HG02973 (cell line): ENCODE data around the gene ZNHIT2.
A peak's percentile ranks its signal among the peaks of the same experiment; 100 is the strongest.
"Not testable (repeated sequence)": the region's sequence is repeated elsewhere in the genome, so short reads cannot be mapped to it uniquely, and the experiment has no call there.

Experiments used
- ATAC-seq: cut with Tn5 transposase; IDR thresholded peaks from one replicate; pipeline ENCODE4 v1.9.1; 2021; ENCODE audit warnings: moderate library complexity; ENCODE audit not compliant: unreplicated experiment

Gene ZNHIT2

GRCh38 chr11:65117206-65118096 lies at the start of gene ZNHIT2:
Gene ZNHIT2 (minus strand): TSS chr11:65117701. CDS start chr11:65117653, 48 bp downstream.
- peak; percentile 48 for ATAC-seq

DNA sequence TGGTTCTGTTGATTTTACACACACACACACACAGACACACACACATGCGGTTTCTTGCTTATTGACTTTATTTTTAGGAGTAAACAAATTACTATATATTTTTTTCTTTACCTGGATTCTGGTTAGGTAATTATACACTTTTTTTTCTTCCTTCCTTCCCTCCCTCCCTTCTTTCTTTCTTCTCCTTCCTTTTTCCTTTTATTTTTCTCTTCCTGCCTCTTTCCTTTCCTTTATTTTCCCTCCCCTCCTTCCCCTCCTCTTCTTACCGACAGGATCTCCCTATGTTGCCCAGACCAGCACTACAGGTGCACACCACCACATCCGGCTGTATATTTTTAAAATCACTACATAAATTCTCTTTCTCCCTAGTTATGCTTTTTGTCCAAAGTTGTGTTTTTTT lies 49.4 kb upstream of the ZNHIT2 start:
- ATAC-seq, result no peak

- ATAC-seq, result no peak
These were observed 48.2 kb upstream of the ZNHIT2 start for GRCh38 chr11:65165410-65166317.

DNA sequence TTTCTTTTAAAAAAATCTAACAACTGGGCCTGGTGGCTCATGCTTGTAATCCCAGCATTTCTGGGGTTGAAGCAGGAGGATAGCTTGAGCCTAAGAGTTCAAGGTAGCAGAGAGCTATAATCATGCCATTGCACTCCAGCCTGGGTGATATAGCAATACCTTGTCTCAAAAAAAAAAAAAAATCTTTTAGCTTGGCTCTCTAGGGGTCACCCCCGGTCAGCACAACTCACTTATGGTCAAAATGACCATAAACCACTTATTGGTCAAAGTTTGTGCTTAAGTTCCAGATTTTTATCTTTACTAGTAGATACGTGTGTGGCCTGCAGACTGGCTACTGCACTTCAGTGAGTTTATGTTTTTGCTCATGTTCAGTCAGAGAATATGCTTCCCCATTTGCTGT lies 46.2 kb upstream of the ZNHIT2 start:
- ATAC-seq, result no peak

GRCh38 chr11:65160643-65161042 lies 43.1 kb upstream of the ZNHIT2 start:
- no peak for ATAC-seq

- ATAC-seq, result peak; percentile 60
These were observed 41.5 kb upstream of the ZNHIT2 start for GRCh38 chr11:65159012-65159411.

- no peak for ATAC-seq
These were observed 39.8 kb upstream of the ZNHIT2 start for GRCh38 chr11:65157336-65157735.

DNA sequence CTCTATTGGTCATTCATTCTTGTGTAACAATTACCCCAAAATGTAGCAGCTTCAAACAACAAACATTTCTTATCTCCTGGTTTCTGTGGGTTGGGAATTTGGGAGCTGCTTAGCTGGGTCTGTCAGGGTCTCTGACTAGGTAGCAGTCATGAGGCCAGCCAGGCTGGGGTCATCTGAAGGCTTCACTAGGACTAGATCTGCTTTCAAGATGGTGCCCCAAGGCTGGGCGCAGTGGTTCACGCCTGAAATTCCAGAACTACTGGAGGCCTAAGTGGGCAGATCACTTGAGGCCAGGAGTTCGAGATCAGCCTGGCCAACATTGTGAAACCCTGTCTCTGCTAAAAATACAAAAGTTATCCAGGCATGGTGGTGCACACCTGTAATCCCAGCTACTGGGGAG lies 39.4 kb upstream of the ZNHIT2 start:
- ATAC-seq, result no peak

GRCh38 chr11:65156256-65156655 lies 38.8 kb upstream of the ZNHIT2 start:
- ATAC-seq, result no peak

DNA sequence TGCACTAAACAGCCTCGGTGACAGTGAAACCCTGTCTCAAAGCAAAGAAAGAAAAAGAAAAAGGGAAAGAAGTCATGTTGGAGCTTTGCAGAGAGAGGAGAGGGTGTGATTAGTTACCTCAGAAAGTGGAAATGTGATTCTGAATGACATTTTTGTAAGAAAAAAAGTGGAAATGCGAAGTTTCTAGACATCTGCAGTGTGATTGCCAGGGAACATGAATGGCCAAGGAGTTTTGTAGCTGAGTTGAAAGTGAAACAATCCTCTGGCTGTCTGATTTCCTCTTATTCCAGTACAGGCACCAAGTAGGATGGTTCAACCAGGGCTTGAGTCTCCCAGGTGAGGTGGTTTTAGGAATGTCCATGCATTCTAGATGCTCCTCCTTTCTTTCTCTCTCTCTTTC lies 34.6 kb upstream of the ZNHIT2 start:
- no peak for ATAC-seq

DNA sequence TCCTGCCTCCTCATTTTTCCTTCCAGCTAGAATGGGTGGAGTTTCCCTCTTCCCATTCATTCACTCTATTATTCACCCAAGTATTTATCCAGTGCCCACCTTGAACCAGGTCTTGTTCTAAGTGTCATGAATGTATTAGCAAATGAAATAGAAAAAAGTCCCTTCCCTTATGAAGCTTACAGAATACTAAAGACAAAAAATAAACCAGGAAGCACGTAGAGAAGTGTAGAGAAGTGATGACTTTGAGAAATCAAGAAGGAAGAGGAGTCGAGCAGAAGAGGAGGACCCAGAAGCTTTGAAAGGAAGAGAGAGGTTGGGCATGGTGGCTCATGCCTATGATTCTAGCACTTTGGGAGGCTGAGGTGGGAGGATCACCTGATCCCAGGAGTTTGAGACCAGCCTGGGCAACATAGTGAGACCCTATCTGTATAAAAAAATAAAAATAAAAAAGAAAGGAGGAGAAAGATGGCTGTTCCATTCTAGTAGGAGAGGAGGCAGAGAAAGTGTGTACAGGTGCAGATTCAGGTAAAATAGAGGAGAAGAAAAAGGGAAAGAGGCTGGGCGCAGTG lies 33.9 kb upstream of the ZNHIT2 start:
- no peak for ATAC-seq

DNA sequence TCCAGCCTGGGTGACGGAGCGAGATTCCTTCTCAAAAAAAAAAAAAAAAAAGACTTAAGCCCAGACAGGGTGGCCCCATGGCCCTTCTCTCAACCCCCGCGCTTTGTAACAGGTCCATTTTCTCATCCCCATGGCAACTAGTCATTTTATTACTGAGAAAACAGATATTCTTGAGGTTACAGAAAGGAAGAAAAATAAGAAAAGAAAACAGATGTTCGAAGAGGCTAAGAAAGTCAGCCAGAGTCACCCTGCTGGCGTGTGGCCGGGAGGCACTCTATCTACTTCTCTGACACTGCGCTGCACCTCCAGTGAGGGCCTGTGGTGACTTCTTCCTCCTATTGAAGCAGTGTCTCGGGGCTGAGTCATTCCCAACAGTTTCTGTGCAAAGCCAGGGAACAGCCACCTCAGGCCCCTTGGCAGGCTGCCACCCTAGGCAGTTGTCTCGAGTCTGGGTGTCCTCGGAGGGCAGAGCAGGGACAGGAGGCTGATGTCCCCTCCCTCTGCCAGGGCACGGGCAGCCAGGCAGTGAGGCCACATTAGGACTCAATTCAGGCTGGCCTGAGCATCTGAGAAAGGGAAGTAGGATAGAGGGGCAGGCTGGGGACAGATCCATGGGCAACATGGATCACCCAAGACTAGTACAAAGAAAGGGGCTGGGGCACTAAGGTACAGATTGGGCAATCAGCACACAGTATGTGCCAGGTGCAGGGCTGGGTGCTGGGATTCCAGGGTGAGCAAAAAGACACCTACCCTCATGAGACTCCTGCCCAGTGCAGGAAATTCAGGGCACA lies 33.2 kb upstream of the ZNHIT2 start:
- ATAC-seq, result peak; percentile 70

DNA sequence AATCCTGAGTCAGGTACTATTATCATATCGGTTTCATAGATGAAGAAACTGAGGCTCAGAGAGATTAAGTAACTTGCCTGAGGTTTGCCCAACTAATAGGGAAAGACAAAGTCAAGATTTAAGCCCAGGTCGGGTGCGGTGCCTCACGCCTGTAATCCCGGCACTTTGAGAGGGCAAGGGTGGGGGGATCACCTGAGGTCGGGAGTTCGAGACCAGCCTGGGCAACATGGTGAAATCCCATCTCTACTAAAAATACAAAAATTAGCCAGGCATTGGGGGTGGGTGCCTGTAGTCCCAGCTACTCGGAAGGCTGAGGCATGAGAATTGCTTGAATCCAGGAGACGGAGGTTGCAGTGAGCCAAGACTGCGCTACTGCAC lies 32.6 kb upstream of the ZNHIT2 start:
- ATAC-seq, result not testable (repeated sequence)

DNA sequence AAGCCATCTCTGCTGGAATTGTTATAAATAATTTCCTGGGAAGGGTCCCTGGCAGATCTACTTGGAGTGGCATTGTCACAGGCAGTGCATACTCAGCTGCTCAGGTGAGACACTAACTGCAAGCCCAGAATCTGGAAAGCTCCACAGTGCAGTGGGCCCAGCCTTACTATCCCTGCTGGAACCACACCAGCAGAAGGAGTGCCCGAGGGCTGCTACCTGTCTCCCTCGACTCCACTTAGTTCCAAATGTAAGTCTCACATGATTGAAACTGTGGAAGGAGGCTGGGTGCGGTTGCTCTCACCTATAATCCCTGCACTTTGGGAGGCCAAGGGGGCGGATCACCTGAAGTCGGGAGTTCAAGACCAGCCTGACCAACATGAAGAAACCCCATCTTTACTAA lies 31.2 kb upstream of the ZNHIT2 start:
- ATAC-seq, result no peak

DNA sequence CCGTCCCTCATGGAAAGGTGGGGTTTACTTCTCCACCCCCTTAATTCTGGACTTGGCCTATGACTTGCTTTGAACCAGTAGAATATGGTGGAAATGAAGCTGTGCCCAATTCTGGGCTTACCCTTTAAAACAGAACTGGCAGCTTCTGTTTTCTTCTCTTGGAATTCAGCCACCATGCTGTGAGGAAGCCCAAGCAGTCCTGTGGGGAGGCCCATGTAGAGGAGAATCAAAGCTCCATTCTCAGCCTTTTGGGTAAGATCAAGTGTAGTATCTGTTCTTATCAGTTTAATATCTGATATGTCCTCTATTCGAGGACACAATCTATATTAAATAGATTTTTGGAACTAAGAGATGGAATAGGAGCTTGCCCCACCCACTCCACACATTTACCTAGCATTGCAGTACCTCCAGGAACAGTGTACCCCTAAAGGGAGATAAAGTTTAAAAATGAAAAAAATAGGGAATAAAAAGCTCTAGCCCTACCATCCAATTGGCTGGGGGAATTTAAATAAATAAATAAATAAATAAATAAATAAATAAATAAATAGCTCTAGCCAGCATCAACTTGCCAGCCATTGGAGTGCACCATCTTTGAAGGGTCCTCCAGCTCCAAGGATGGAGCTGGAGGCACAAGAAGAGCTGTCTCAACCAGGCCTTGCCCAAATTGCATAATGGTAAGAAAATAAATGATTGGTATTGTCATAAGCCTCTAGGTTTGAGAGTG lies 30.0 kb upstream of the ZNHIT2 start:
- ATAC-seq, result no peak

DNA sequence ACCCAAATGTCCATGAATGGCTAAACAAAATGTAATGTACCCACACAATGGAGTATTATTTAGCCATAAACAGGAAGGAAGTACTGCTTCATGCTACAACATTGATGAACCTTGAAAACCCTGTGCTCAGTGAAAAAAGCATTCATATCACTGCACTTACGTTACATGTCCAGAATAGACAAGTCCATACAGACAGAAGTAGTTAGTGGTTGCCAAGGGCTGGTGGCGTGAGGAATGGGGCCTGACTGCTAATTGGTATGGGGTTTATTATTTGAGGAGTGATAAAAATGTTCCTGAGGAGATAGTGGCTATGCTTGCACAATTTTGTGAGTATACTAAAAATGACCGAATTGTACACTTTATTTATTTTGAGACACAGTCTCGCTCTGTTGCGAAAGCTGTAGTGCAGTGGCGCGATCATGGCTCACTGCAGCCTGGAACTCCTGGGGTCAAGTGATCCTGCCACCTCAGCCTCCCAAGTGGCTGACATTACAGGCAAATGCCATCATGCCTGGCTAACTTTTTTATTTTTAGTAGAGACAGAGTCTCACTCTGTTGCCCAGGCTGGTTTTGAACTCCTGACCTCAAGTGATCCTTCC lies 24.5 kb upstream of the ZNHIT2 start:
- ATAC-seq, result no peak

GRCh38 chr11:65136515-65137096 lies 19.1 kb upstream of the ZNHIT2 start:
- no peak for ATAC-seq

- no peak for ATAC-seq
These were observed 18.2 kb upstream of the ZNHIT2 start for GRCh38 chr11:65135633-65136145.
